WTC11 (cell line): ENCODE measurements around the gene CDH11. TPM values are rescaled to one million over a fixed set of nuclear protein-coding genes. Genes with fewer than 3 reads are reported as not detected.

ENCODE experiments used
- ATAC-seq: fragments of 200-7000 bp; cut with Tn5 transposase; 2 replicates; pipeline ENCODE4 v1.10.0; 2021; ENCODE audit warnings: mild to moderate bottlenecking, moderate library complexity
- CTCF ChIA-PET: fragments of 300-600 bp; sonication (Branson Sonifier 250); formaldehyde crosslinking; loops from one replicate; lab custom pipeline; 2021; ENCODE audit warnings: antibody characterized with exemption; lab: Charles Lee
- POLR2A ChIA-PET: fragments of 350-600 bp; sonication (Branson Sonifier 250); formaldehyde crosslinking; loops from one replicate; lab custom pipeline; 2021; ENCODE audit warnings: antibody characterized with exemption; lab: Charles Lee
- DNase-seq: peaks from one replicate; pipeline ENCODE4 v3.0.0; 2021; ENCODE audit warnings: low spot score
- H3K27ac Mint-ChIP-seq: 2 replicates; pipeline ENCODE4 v1.8.0; 2021; ENCODE audit warnings: mixed read lengths
- H3K27me3 Mint-ChIP-seq: 2 replicates; pipeline ENCODE4 v1.8.0; 2021; ENCODE audit warnings: low read depth, mild to moderate bottlenecking, moderate library complexity, mixed read lengths
- H3K36me3 Mint-ChIP-seq: 2 replicates; pipeline ENCODE4 v1.8.0; 2021; ENCODE audit warnings: mixed read lengths
- H3K4me1 Mint-ChIP-seq: 2 replicates; pipeline ENCODE4 v1.8.0; 2022; ENCODE audit warnings: mixed read lengths
- H3K4me3 Mint-ChIP-seq: 2 replicates; pipeline ENCODE4 v1.8.0; 2021; ENCODE audit warnings: mild to moderate bottlenecking, moderate library complexity, mixed read lengths
- H3K9me3 Mint-ChIP-seq: 2 replicates; pipeline ENCODE4 v1.8.0; 2021; ENCODE audit warnings: mixed read lengths
- AFF4 ChIP-seq: sonication (generic); formaldehyde crosslinking; IDR thresholded peaks from 2 replicates; pipeline ENCODE4 v1.8.1; 2023; ENCODE audit warnings: mild to moderate bottlenecking, missing genetic modification reagents, borderline replicate concordance
- ATF2 ChIP-seq: sonication (generic); formaldehyde crosslinking; IDR thresholded peaks from 2 replicates; pipeline ENCODE4 v1.8.1; 2022; ENCODE audit warnings: low read depth, missing genetic modification reagents, borderline replicate concordance
- CBFB ChIP-seq: sonication (generic); formaldehyde crosslinking; IDR thresholded peaks from 2 replicates; pipeline ENCODE4 v1.8.1; 2022; ENCODE audit warnings: mild to moderate bottlenecking, low read depth, missing genetic modification reagents
- CDX4 ChIP-seq: fragments of 250-450 bp; sonication (Bioruptor Pico); IDR thresholded peaks from 2 replicates; pipeline ENCODE4 v1.9.0; 2021; ENCODE audit warnings: moderate library complexity, mild to moderate bottlenecking, inconsistent platforms, borderline replicate concordance
- EMX1 ChIP-seq: fragments of 250-450 bp; sonication (Bioruptor Pico); IDR thresholded peaks from 2 replicates; pipeline ENCODE4 v1.8.0; 2021; ENCODE audit warnings: mild to moderate bottlenecking
- ERG ChIP-seq: fragments of 250-450 bp; sonication (Bioruptor Pico); IDR thresholded peaks from 2 replicates; pipeline ENCODE4 v1.8.0; 2021; ENCODE audit warnings: mild to moderate bottlenecking
- FOXP1 ChIP-seq: sonication (generic); formaldehyde crosslinking; IDR thresholded peaks from 2 replicates; pipeline ENCODE4 v1.8.0; 2022; ENCODE audit warnings: missing genetic modification reagents, mild to moderate bottlenecking, moderate library complexity, borderline replicate concordance
- FOXP4 ChIP-seq: sonication (generic); formaldehyde crosslinking; IDR thresholded peaks from 2 replicates; pipeline ENCODE4 v1.8.0; 2022; ENCODE audit warnings: mild to moderate bottlenecking, missing genetic modification reagents
- MLX ChIP-seq: sonication (generic); formaldehyde crosslinking; IDR thresholded peaks from 2 replicates; pipeline ENCODE4 v1.8.1; 2023; ENCODE audit warnings: mild to moderate bottlenecking, missing genetic modification reagents, moderate library complexity
- MXD4 ChIP-seq: fragments of 250-450 bp; sonication (Bioruptor Pico); IDR thresholded peaks from 2 replicates; pipeline ENCODE4 v1.8.0; 2021; ENCODE audit warnings: mild to moderate bottlenecking, moderate library complexity, borderline replicate concordance
- PREB ChIP-seq: sonication (generic); formaldehyde crosslinking; IDR thresholded peaks from 2 replicates; pipeline ENCODE4 v1.8.1; 2022; ENCODE audit warnings: mild to moderate bottlenecking, missing genetic modification reagents, moderate library complexity, borderline replicate concordance
- RELA ChIP-seq: sonication (generic); formaldehyde crosslinking; IDR thresholded peaks from 2 replicates; pipeline ENCODE4 v1.8.1; 2022; ENCODE audit warnings: missing genetic modification reagents, mild to moderate bottlenecking, borderline replicate concordance
- SP1 ChIP-seq: sonication (generic); formaldehyde crosslinking; conservative IDR thresholded peaks from 2 replicates; pipeline ENCODE4 v1.8.1; 2022; ENCODE audit warnings: missing genetic modification reagents
- TCF7 ChIP-seq: sonication (generic); formaldehyde crosslinking; IDR thresholded peaks from 2 replicates; pipeline ENCODE4 v1.8.0; 2022; ENCODE audit warnings: mild to moderate bottlenecking, low read depth, missing genetic modification reagents, moderate library complexity
- TEAD4 ChIP-seq: sonication (generic); formaldehyde crosslinking; IDR thresholded peaks from 2 replicates; pipeline ENCODE4 v1.8.0; 2022; ENCODE audit warnings: mild to moderate bottlenecking, missing genetic modification reagents
- ZBTB21 ChIP-seq: sonication (generic); formaldehyde crosslinking; IDR thresholded peaks from 2 replicates; pipeline ENCODE4 v1.8.1; 2023; ENCODE audit warnings: mild to moderate bottlenecking, missing genetic modification reagents, borderline replicate concordance
- ZMAT4 ChIP-seq: fragments of 250-450 bp; sonication (Bioruptor Pico); IDR thresholded peaks from 2 replicates; pipeline ENCODE4 v1.9.0; 2021; ENCODE audit warnings: mild to moderate bottlenecking
- ZNF219 ChIP-seq: sonication (generic); formaldehyde crosslinking; IDR thresholded peaks from 2 replicates; pipeline ENCODE4 v1.8.0; 2023; ENCODE audit warnings: missing genetic modification reagents, mild to moderate bottlenecking, borderline replicate concordance
- ZNF396 ChIP-seq: fragments of 250-450 bp; sonication (Bioruptor Pico); IDR thresholded peaks from 2 replicates; pipeline ENCODE4 v1.8.0; 2021; ENCODE audit warnings: mild to moderate bottlenecking, moderate library complexity, borderline replicate concordance
- ZNF423 ChIP-seq: fragments of 250-450 bp; sonication (Bioruptor Pico); IDR thresholded peaks from 2 replicates; pipeline ENCODE4 v2.1.2; 2022; ENCODE audit warnings: mild to moderate bottlenecking, moderate library complexity
- ZNF671 ChIP-seq: fragments of 250-450 bp; sonication (Bioruptor Pico); IDR thresholded peaks from 2 replicates; pipeline ENCODE4 v1.8.0; 2021; ENCODE audit warnings: mild to moderate bottlenecking
- total RNA-seq: library from RNA; stranded (reverse); gene quantifications from 3 replicates; pipeline ENCODE4 v1.2.3, GENCODE V29; 2021

Gene CDH11
- total RNA-seq, 1 experiment from 2014 or later: 11.6 TPM

GRCh38 chr16:65004570-65004969 is 117.3 kb downstream of the CDH11 start:
- ATAC-seq: no peak
- ChIA-PET POLR2A (no interaction called here), CTCF (no interaction called here)
- DNase-seq: no peak
- Mint-ChIP-seq H3K36me3 (peaks cover 5% of the 10 kb centered on the region; the same call in 1 of the 2 replicates), H3K27me3 (no peaks in the 10 kb centered on the region; the same call in 1 of the 2 replicates), H3K9me3 (peaks cover 15% of the 10 kb centered on the region), H3K27ac (no peak overlapping the region), H3K4me3 (no peak overlapping the region), H3K4me1 (peaks cover 25% of the 10 kb centered on the region)
- TF ChIP-seq TCF7: no peak

GRCh38 chr16:65003621-65004020 is 118.2 kb downstream of the CDH11 start:
- Mint-ChIP-seq H3K4me3 (no peak overlapping the region), H3K27ac (no peak overlapping the region), H3K36me3 (peaks cover 5% of the 10 kb centered on the region; the same call in 1 of the 2 replicates), H3K9me3 (peaks cover 15% of the 10 kb centered on the region), H3K4me1 (peaks cover 25% of the 10 kb centered on the region), H3K27me3 (no peaks in the 10 kb centered on the region; the same call in 1 of the 2 replicates)
- TF ChIP-seq MXD4 (no peak), ZMAT4 (CRISPR knock-in tag) (no peak), SP1 (CRISPR knock-in tag) (no peak), TEAD4 (no peak), RELA (CRISPR knock-in tag) (no peak), FOXP4 (CRISPR knock-in tag) (no peak), FOXP1 (CRISPR knock-in tag) (no peak)
- no peak for DNase-seq
- no peak for ATAC-seq
- POLR2A ChIA-PET: no interaction called here
- CTCF ChIA-PET: no interaction called here

GRCh38 chr16:65002265-65002664 is 119.6 kb downstream of the CDH11 start:
- Mint-ChIP-seq H3K4me1 (peaks cover 25% of the 10 kb centered on the region), H3K4me3 (no peak overlapping the region), H3K27me3 (no peaks in the 10 kb centered on the region; the same call in 1 of the 2 replicates), H3K36me3 (peaks cover 5% of the 10 kb centered on the region; the same call in 1 of the 2 replicates), H3K9me3 (peaks cover 15% of the 10 kb centered on the region), H3K27ac (no peak overlapping the region)
- ChIA-PET CTCF (no interaction called here), POLR2A (no interaction called here)
- no peak for DNase-seq
- no peak for ATAC-seq
- TF ChIP-seq ZNF219 (CRISPR knock-in tag) (no peak), ZBTB21 (CRISPR knock-in tag) (no peak), PREB (no peak), SP1 (CRISPR knock-in tag) (no peak), CDX4 (CRISPR knock-in tag) (no peak), ATF2 (no peak), ZNF396 (CRISPR knock-in tag) (no peak), ZNF423 (CRISPR knock-in tag) (no peak), ERG (CRISPR knock-in tag) (no peak), CBFB (CRISPR knock-in tag) (no peak), EMX1 (CRISPR knock-in tag) (no peak), MLX (CRISPR knock-in tag) (no peak), ZNF671 (CRISPR knock-in tag) (no peak), AFF4 (CRISPR knock-in tag) (no peak)
